AG04450 (cell line): Measurements from ENCODE around the gene ADGRD1. TPM values are rescaled to one million over a fixed set of nuclear protein-coding genes. Genes with fewer than 3 reads are reported as not detected.

Experiments
- CTCF ChIA-PET: fragments of 300-600, 350-600 bp; formaldehyde crosslinking; extraction: SDS; loops from one replicate; lab custom pipeline; 2022; ENCODE audit warnings: antibody characterized with exemption, inconsistent platforms; lab: Charles Lee
- POLR2A ChIA-PET: fragments of 350-600 bp; formaldehyde crosslinking; extraction: SDS; loops from one replicate; lab custom pipeline; 2021; ENCODE audit warnings: antibody characterized with exemption, inconsistent platforms; lab: Yijun Ruan, JAX
- DNase-seq: peaks from one replicate; pipeline ENCODE4 v3.0.0-alpha.2; 2011; ENCODE audit warnings: low read depth, low spot score
- H3K27ac ChIP-seq: one replicate; pipeline ENCODE4 v1.5.1; 2012; ENCODE audit warnings: low read depth, low read length, control low read depth
- H3K27me3 ChIP-seq: one replicate; pipeline ENCODE4 v1.6.0; 2012; ENCODE audit warnings: low read length; ENCODE audit not compliant: control insufficient read depth, insufficient read depth
- H3K4me3 ChIP-seq: 2 replicates; pipeline ENCODE4 v1.5.1; 2011; ENCODE audit warnings: mild to moderate bottlenecking, low read depth, low read length, control low read depth
- H3K9me3 ChIP-seq: 2 replicates; pipeline ENCODE4 v1.5.1; 2012; ENCODE audit warnings: low read length; ENCODE audit not compliant: control insufficient read depth, insufficient read depth
- polyA plus RNA-seq: library from polyadenylated mRNA; depleted of rRNA; stranded (reverse); fragments of >200 nt; gene quantifications from 2 replicates; pipeline ENCODE4 v1.2.3, GENCODE V29; 2011
- TF ChIP-seq, protein P1 (sequence below): IDR thresholded peaks from 2 replicates; pipeline ENCODE4 v1.5.1; 2011; ENCODE audit warnings: low read depth, low read length, control low read depth, inconsistent platforms

The ADGRD1 gene
- polyA plus RNA-seq, 1 experiment = 0.05 TPM

GRCh38 chr12:131111446-131111845 lies 157.7 kb downstream of the ADGRD1 start:
- no peak for DNase-seq
- no peaks in the 10 kb centered on the region for H3K27me3 ChIP-seq
- no peak overlapping the region for H3K4me3 ChIP-seq
- no peak overlapping the region for H3K27ac ChIP-seq
- ChIA-PET CTCF (no interaction called here), POLR2A (no interaction called here)
- TF ChIP-seq, protein P1, sequence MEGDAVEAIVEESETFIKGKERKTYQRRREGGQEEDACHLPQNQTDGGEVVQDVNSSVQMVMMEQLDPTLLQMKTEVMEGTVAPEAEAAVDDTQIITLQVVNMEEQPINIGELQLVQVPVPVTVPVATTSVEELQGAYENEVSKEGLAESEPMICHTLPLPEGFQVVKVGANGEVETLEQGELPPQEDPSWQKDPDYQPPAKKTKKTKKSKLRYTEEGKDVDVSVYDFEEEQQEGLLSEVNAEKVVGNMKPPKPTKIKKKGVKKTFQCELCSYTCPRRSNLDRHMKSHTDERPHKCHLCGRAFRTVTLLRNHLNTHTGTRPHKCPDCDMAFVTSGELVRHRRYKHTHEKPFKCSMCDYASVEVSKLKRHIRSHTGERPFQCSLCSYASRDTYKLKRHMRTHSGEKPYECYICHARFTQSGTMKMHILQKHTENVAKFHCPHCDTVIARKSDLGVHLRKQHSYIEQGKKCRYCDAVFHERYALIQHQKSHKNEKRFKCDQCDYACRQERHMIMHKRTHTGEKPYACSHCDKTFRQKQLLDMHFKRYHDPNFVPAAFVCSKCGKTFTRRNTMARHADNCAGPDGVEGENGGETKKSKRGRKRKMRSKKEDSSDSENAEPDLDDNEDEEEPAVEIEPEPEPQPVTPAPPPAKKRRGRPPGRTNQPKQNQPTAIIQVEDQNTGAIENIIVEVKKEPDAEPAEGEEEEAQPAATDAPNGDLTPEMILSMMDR = no peak
- H3K9me3 ChIP-seq = peaks cover 31% of the 10 kb centered on the region

- ChIA-PET CTCF (no interaction called here), POLR2A (no interaction called here)
- Histone ChIP-seq H3K4me3 (no peak overlapping the region), H3K9me3 (peaks cover 30% of the 10 kb centered on the region), H3K27me3 (no peaks in the 10 kb centered on the region), H3K27ac (no peak overlapping the region)
- TF ChIP-seq, protein P1 = no peak
- DNase-seq = no peak
Measured at GRCh38 chr12:131112021-131112420, 158.3 kb downstream of the ADGRD1 start.

DNA sequence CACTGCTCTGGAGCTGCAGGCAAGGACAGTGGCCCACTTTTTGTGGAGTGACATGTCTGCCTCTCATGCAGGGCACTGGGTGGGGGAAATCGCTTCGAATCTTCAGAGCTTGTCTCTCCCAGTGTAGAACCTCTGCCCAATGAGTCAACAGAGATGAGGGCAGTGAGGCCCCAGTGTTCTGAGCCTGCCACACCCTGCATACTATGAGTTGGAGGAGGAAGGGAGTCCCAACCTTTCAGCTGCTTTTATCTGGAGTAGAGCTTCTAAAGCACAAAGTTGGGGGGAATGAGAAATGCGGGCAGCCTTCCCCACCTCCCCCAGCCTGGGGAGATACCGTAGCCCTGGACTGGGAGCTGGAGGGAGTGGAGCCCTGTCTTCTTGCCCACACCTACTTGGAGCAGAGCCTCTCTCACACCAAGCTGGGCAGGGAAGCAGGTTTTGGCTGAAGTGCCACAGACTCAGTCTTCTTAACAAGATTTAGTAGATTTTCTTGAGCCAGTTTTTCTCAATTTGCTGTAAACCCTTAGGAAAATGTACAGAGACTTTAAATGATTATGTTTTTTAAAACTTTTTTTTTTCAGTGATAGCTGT lies 159.1 kb downstream of the ADGRD1 start:
- CTCF ChIA-PET = no interaction called here

GRCh38 chr12:131113568-131114270 lies 160.0 kb downstream of the ADGRD1 start:
- DNase-seq = no peak
- CTCF ChIA-PET = no interaction called here
- Histone ChIP-seq H3K27me3 (no peaks in the 10 kb centered on the region), H3K9me3 (peaks cover 23% of the 10 kb centered on the region), H3K4me3 (no peak overlapping the region), H3K27ac (peak overlapping the region; percentile 2)
- TF ChIP-seq, protein P1 = no peak
- POLR2A ChIA-PET = no interaction called here

More for the DNA sequence above, 159.1 kb downstream of the ADGRD1 start:
- no peak overlapping the region for H3K4me3 ChIP-seq
- H3K27me3 ChIP-seq = no peaks in the 10 kb centered on the region
- no peak overlapping the region for H3K27ac ChIP-seq
- no peak for DNase-seq
- peaks cover 23% of the 10 kb centered on the region for H3K9me3 ChIP-seq
- TF ChIP-seq, protein P1 = no peak
- POLR2A ChIA-PET = no interaction called here

- Histone ChIP-seq H3K4me3 (no peak overlapping the region), H3K27me3 (no peaks in the 10 kb centered on the region), H3K27ac (no peak overlapping the region), H3K9me3 (peaks cover 23% of the 10 kb centered on the region)
- CTCF ChIA-PET = interaction anchor here (1.1 kb wide), 1 partner anchor 10 kb away, joined by 3 read pairs; no protein-coding TSS in a partner anchor
- no peak for DNase-seq
- POLR2A ChIA-PET = no interaction called here
- TF ChIP-seq, protein P1 = no peak
Measured at GRCh38 chr12:131114271-131114670, 160.6 kb downstream of the ADGRD1 start.
